ENCODE results near the gene CGB2.

The CGB2 gene

GRCh38 chr19:49070416-49070815 lies 38.7 kb downstream of the CGB2 start:
- no peak for DNase-seq

- DNase-seq = peak; percentile 20
These were observed 40.3 kb downstream of the CGB2 start for GRCh38 chr19:49071860-49072547.

- no peak for DNase-seq
These were observed 42.1 kb downstream of the CGB2 start for GRCh38 chr19:49073514-49074378.

GRCh38 chr19:49074869-49075268 lies 43.2 kb downstream of the CGB2 start:
- peak; percentile 27 for DNase-seq

GRCh38 chr19:49080392-49080791 lies 48.7 kb downstream of the CGB2 start:
- DNase-seq = no peak

GRCh38 chr19:49081273-49081672 lies 49.6 kb downstream of the CGB2 start:
- DNase-seq = no peak

All from CD4-positive, alpha-beta T cell treated with Interleukin-10 for 1 hour (primary cell).